ENCODE results near the gene SNCAIP. TPM values are rescaled to one million over a fixed set of nuclear protein-coding genes. Genes with fewer than 3 reads are reported as not detected.

SNCAIP gene
- polyA plus RNA-seq, 6 donors from 2014 or later, result not detected

DNA sequence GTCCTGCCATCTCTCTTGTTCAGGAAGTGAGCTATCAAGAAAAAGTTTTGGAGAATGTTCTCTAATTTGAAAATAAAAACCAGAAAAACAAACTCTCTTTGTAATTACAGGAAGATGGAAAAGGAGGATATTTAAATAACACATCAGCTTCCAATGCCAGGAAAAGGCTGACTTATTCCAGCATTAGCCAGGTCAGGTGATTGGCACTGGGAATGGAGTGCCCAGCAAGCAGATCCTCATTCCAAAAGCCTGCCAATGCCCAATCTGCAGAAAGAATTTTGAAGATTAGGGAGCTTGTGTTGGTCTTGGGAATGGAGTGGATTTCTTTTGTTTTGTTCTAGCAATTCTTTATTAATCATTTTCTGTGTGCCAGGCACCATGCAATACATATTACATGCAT is 196.6 kb downstream of the SNCAIP start:
- ATAC-seq (ENCODE audit: low read depth in 2 of 2), result no peak
- H3K36me3 Mint-ChIP-seq, result no peaks in the 10 kb centered on the region
- H3K9me3 Mint-ChIP-seq, result peaks cover 0 to 2% (median 0%) of the 10 kb centered on the region in 7 donors

More for the DNA sequence above, 196.6 kb downstream of the SNCAIP start:
- no peak overlapping the region for H3K4me3 Mint-ChIP-seq
- H3K27ac Mint-ChIP-seq, result no peak overlapping the region
- no peak for DNase-seq
- H3K4me1 Mint-ChIP-seq, result no peaks in the 10 kb centered on the region
- peaks cover 9 to 16% (median 11%) of the 10 kb centered on the region in 3 donors for H3K27me3 Mint-ChIP-seq

Other genes starting within 250 kb of the SNCAIP start
- gene LOX, start 234.0 kb upstream of the SNCAIP start, polyA plus RNA-seq (ENCODE audit: low read depth in 6 of 6), result under 1 TPM in 2 of 6 donors, not detected in 4; 0.17 to 0.36 TPM
- gene ZNF474, start 182.7 kb upstream of the SNCAIP start, polyA plus RNA-seq (ENCODE audit: low read depth in 6 of 6), result under 1 TPM in 1 of 6 donors, not detected in 5; 0.23 TPM

All from naive B cell (primary cell).